22Rv1 (cell line): Measurements from ENCODE around the gene TOP1.

Source experiments
- ZFX ChIP-seq: fragments of 450-650 bp; IDR thresholded peaks from 2 replicates; pipeline ENCODE4 v1.6.1; 2017; ENCODE audit warnings: antibody characterized with exemption, borderline replicate concordance
- TF ChIP-seq, protein P1 (sequence below): fragments of 450-650 bp; IDR thresholded peaks from 2 replicates; pipeline ENCODE4 v1.5.1; 2017; ENCODE audit warnings: mild to moderate bottlenecking

GRCh38 chr20:41154436-41155176, 126.0 kb downstream of the TOP1 start:
- TF ChIP-seq, protein P1, sequence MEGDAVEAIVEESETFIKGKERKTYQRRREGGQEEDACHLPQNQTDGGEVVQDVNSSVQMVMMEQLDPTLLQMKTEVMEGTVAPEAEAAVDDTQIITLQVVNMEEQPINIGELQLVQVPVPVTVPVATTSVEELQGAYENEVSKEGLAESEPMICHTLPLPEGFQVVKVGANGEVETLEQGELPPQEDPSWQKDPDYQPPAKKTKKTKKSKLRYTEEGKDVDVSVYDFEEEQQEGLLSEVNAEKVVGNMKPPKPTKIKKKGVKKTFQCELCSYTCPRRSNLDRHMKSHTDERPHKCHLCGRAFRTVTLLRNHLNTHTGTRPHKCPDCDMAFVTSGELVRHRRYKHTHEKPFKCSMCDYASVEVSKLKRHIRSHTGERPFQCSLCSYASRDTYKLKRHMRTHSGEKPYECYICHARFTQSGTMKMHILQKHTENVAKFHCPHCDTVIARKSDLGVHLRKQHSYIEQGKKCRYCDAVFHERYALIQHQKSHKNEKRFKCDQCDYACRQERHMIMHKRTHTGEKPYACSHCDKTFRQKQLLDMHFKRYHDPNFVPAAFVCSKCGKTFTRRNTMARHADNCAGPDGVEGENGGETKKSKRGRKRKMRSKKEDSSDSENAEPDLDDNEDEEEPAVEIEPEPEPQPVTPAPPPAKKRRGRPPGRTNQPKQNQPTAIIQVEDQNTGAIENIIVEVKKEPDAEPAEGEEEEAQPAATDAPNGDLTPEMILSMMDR, result no peak
- TF ChIP-seq ZFX, result no peak
